Gastroesophageal sphincter (tissue), 3 donors: ENCODE data around the gene WDFY1.

Experiments
- CTCF ChIP-seq, 4 experiments: fragments of 200-600 bp in 2 of 4; fragments of 450-650 bp in 2 of 4; sonication (generic) in 1 of 4; IDR thresholded peaks; one replicate each; pipeline ENCODE4 v1.5.1; 2017 to 2019; ENCODE audit warnings: antibody characterized with exemption in 4 of 4, mild to moderate bottlenecking in 2 of 4, moderate library complexity in 2 of 4
- EP300 ChIP-seq: sonication (generic); formaldehyde crosslinking; IDR thresholded peaks from one replicate; pipeline ENCODE4 v1.6.1; 2017; ENCODE audit warnings: antibody characterized with exemption, mild to moderate bottlenecking
- POLR2A ChIP-seq, 2 donors: fragments of 450-650 bp; IDR thresholded peaks; one replicate each; pipeline ENCODE4 v1.6.1; 2017; ENCODE audit warnings: antibody characterized with exemption in 2 of 2, mild to moderate bottlenecking in 2 of 2, moderate library complexity in 1 of 2

DNA sequence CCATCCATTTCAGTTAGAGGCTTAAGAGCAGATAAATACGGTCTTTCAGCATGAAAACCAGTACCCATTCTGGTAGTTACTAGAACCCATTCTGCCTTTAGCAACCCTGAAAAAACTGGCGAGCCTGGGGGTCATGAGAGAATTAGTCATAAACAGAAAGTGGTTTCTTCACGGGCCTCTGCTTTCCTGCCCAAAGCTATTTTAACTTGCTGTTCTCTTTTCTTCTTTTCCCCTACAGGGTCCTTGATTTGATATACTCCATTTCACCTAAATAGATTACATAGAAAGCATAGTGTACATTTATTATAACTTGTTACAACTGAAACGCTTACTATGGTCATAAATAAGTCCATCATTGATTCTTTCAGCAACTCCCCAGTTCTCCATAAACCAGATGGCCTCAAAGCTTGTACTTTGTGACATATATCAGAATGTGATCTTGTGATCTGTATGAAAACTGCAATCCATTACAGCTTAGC, 48.3 kb downstream of the WDFY1 start:
- TF ChIP-seq POLR2A (IDR thresholded peaks at IDR 0.05), result no peak
- TF ChIP-seq EP300, result no peak
- TF ChIP-seq CTCF (IDR thresholded peaks at IDR 0.05), result no peak
